Hematopoietic multipotent progenitor cell treated with erythropoietin and hydrocortisone succinate and interleukin-3 and kit ligand, for 15 days (in vitro differentiated cells): ENCODE data around the gene PLD3.

Experiments
- DNase-seq: peaks from one replicate; pipeline ENCODE4 v3.0.0-alpha.2; 2015; ENCODE audit warnings: low spot score

Gene PLD3

DNA sequence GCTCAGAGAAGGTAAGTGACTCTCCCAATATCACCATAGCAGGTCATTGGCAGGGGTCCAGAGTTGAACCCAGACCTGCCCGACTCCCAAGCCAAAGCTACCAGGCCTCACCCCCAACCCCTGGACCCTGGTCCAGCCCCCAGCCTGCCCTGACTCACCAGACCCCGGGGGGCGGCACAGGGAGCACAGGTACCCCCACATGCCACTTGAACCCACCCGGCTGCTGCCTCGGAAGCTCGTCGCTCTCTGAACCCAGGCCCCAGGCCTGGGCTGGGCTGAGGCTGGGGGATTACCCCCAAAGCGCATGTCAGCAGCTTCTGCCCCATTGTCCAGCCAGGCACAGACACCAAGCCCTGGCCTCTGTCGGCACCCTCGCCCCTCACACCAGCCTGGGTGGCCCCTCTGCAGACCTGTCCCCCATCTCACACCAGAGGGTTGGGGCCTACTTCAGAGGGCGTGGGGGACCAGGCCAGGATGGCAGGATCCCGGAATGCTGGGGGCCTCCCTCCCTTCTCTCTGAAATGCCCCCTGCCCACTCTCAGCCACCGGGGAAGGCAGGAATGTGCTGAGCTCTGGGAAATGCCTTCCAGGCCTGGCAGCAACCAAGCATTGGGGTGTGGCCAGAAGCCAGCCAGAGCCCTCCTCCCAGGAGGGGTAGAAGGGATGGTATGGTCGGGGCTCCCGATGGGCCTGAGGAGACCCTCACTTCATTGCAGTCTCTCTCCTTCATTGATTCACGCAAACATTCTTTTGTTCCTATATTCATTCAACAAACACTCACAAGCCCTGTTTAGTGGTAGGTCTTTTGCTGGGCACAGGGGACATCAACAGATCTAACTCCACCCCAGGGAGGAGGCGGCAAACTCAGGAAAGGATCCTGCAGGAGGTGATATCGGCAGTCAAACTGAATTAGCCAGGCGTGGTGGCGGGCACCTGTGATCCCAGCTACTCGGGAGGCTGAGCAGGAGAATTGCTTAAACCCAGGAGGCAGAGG is 66.3 kb downstream of the PLD3 start:
- no peak for DNase-seq

DNA sequence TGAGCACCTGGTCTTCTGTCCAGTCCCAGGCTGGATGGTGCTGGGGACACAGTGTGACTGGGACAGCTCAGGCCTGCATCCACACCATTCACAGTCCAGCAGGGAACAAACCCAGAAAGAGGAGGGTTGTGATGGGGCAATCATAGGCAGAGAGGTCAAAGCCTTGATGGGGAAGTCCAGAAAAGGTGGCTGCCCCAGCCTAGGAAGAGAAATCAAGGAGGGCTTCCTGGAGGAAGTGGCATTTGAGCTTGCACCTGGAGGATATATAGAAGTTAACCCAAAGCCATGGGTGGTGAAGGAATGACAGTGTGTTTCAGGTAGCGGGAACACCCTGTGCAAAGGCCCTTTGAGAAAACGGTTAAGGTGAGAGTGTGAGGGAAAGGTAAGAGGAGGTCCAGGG is 67.3 kb downstream of the PLD3 start:
- DNase-seq, result no peak

DNA sequence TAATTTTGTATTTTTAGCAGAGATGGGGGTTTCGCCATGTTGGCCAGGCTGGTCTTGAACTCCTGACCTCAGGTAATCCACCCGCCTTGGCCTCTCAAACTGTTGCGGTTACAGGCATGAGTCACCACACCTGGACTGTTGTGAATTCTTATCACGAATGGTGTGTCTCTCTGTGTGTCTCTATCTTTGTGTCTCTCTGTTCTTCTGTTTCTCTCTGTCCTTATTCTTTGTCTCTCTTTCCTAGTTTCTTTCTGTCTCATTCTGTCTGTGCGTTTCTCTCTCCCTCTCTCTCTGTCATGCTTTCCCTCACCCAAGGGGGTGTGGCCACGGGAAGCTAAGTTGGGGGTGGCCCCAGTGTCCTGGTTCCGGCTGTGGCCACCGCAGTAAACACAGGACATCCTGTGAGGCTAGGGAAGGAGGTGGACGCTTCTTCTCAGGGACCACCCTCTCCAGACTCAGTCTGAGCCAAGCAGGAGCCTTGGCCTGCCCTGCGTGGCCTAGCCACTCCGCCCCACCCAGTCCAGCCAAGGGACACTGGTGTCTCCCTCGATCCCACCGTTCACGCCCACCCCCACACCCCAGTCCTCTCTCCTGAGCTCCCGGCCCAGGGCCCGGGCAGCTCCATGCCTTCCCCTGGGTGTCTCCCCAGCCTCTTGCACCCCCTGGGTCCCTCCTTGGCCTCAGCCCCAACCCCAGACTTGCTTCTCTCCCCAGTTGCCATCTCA is 68.6 kb downstream of the PLD3 start:
- DNase-seq, result no peak

DNA sequence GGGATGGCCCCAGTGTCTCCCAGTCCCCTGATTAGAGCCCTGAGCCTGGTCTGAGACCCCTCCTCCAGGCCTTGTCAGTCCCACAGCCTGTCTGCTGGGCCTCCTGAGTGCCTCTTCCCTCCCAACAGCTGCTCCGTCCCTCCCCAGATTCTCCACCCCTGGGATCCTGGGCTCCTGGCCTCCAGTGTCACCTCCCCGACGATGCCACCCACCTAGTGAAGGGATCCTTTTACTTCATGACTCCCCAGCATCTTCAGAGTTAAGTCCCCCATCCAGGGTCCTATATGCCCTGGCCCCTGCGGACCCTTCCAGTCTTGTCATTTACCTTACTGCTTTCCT is 69.1 kb downstream of the PLD3 start:
- no peak for DNase-seq

DNA sequence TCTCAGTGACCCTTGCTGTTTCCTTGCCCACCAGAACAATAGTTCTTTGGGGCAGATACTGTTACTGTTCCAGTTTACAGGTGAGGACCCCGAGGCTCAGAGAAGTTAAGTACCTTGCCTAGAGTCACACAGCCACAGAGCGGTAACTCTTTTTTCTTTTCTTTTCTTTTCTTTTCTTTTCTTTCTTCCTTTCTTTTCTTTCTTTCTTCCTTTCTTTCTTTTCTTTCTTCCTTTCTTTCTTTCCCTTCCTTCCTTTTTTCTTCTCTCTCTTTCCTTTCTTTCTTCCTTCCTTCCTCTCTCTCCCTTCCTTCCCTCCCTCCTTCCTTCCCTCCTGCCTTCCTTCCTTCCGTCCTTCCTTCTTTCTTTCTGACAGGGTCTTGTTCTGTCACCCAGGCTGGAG is 69.5 kb downstream of the PLD3 start:
- no peak for DNase-seq

DNA sequence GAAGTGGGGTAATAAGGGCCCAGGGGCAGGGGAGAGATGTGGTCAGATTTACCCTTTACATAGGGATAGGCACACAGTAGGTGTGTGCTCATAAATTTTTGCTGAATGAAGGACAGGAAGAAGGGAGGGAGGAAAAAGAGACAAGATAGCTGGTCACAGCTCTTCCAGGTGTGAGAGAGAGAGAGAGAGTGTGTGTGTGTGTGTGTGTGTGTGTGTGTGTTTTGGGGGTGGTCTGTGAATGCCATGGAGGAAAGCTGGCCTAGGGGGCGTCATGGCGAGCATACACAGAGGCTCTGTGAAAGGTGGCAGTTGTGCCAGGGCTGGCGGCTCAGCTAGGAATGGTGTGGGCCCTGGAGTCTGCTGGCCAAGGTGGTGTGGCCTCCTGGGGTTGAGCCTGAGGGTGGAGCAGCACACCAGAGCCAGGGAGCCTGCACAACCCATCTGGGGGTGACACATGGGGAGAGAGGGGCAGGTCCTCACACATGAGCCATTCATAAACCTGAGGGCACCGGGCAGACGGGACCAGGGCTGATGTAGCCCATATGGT is 70.6 kb downstream of the PLD3 start:
- no peak for DNase-seq

DNA sequence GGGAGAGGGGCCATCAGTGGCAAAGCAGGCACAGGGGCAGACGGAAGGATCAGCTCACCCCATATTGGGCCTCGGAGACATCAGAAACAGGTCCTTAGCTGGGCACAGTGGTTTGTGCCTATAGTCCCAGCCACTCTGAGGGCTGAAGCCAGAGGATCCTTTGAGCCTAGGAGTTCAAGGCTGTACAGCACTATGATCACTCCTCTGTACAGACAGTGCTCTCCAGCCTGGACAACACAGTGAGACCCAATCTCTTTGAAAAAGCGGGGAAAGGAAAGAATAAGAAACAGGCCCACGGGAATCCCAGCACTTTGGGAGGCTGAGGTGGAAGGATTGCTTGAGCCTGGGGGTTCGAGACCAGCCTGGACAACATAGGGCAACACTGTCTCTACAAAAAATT is 71.3 kb downstream of the PLD3 start:
- no peak for DNase-seq

DNA sequence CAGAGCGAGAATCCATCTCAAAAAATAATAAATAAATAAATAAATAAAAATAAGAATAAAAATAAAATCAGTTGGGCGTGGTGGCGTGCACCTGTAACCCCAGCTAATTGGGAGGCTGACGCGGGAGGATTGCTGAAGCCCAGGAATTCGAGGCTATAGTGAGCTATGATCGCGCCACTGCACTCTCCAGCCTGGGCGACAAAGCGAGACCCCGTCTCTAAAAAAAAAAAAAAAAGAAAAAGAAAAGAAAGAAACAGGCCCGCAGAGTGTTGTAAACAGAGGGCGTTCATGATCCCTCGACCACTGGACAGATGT is 71.9 kb downstream of the PLD3 start:
- no peak for DNase-seq

DNA sequence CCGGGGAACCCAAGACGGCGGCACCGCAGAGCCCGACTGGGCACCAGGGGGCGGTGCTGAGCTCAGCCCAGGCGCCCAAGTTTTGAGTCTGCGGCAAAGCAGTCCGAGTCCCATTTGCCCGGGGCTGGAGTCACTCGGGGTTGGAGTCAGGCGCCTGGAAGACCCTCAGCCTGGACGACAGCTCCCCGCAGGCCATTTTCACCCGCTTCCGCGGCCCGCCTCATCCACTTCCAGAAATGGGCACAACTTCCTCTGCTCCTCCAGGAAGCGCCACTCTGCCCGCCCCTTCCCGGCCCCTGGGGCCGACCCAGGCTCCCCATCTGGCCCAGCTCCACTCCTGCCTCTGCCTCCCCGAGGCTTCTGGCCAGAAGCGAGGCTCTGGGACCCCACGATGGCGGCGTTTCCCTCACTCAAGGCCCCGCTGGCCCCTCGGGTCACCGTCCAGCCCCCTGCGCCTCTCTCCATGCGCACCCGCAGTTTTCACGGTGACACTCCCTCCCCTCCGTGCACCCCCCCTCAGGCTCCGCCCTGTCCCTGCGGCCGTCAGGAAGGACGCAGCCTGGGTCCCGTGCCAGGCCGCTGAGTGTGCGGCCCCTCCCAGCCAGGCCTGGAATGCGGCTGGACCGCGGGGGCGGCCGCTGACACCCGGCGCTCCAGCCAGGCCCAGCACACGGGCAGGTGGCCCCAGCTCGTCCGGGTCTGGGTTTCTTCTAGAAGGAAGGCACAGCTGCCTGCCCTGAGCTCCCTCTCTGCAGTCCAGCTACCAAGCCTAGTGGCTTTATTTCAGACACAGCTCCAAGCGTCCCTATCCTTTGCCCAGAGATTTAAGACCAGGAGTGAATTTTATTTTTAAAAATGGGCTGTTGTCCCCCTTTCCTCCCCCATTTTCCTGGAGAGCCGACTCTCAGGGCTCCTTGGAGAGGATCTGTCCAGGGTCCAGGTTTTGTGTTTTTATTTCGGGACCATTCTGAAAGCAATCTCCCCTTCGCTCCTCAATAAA is 72.6 kb downstream of the PLD3 start:
- DNase-seq, result peak; percentile 84

DNA sequence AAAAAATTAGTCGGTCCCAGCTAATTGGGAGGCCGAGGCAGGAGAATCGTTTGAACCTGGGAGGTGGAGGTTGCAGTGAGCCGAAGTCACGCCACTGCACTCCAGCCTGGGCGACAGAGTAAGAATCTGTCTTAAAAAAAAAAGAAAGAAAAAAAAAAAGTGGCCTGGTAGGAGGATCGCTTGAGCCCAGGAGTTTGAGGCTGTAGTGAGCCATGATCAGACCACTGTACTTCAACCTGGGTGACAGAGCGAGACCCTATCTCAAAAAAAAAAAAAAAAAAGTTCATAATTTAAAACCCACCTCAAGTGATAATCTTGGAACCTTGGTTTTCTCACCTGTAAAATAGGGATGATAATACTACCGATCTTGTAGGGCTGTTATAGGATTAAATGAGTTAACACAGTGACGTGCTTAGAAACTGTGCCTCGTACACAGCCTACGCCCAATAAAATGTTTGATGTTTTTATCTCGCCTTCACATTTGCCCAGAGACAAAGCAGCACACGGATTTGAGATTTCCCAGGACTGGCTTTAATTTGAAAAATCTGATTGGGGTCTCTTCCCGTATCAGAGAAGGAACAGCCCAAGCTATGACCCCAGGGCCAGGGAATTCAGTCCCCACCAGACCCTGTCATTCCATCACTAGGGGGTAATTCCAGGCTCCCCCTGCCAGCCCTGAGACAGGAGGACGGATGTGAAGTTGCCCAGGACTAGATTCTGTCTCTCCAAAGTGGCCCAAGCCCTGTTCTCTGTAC is 73.7 kb downstream of the PLD3 start:
- peak; percentile 52 for DNase-seq

DNA sequence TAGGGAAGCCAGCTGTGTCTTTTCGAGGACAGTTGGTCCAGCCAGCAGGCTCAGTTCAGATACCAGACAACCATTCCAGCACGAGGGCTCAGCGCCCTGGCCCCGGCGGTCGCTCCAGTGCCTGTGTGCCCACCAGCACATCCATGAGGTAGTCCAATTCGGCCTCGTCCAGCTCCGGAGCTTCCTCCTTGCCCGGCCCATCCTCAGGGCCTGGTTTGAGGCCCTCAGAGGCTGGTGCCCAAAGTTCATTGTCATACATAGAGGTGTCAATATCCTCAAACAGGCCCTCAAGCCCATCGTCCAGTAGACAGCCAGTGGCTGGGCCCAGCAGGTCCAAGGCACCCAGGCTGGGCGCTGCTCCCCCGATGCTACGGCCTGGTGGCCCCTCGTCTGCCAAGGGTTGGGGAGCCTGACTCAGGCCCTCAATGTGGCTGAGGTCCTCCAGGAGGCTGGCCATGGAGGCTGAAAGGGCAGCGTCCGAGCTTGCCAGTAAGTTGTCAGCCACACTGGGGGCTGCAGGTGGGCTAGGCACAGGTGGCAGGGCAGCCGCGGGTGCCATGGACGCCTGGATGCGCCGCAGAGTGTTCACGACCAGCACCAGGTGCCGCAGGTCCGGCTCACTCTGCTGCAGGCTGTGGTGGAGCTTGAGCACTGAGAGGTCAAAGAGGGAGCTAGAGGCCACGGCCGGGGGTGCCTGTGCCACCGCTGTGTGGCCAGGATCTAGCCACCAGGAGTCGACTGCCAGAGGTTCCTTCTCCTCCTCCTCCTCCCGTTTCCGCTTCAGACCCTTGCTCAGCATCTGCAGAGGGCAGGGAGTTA is 74.5 kb downstream of the PLD3 start:
- no peak for DNase-seq

DNA sequence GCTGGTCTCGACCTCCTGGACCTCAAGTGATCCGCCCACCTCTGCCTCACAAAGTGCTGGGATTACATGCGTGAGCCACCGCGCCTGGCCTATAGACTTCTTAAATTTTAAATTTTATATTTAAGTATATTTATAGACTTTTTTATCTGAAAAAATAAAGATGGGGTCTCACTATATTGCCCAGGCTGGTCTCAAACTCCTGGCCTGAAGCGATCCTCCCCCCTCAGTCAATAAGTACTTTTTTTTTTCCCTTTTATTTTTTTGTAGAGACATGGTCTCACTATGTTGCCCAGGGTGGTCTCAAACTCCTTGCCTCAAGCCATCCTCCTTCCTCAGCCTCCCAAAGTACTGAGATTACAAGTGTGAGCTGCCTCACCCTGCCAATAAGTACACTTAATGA is 75.4 kb downstream of the PLD3 start:
- no peak for DNase-seq

DNA sequence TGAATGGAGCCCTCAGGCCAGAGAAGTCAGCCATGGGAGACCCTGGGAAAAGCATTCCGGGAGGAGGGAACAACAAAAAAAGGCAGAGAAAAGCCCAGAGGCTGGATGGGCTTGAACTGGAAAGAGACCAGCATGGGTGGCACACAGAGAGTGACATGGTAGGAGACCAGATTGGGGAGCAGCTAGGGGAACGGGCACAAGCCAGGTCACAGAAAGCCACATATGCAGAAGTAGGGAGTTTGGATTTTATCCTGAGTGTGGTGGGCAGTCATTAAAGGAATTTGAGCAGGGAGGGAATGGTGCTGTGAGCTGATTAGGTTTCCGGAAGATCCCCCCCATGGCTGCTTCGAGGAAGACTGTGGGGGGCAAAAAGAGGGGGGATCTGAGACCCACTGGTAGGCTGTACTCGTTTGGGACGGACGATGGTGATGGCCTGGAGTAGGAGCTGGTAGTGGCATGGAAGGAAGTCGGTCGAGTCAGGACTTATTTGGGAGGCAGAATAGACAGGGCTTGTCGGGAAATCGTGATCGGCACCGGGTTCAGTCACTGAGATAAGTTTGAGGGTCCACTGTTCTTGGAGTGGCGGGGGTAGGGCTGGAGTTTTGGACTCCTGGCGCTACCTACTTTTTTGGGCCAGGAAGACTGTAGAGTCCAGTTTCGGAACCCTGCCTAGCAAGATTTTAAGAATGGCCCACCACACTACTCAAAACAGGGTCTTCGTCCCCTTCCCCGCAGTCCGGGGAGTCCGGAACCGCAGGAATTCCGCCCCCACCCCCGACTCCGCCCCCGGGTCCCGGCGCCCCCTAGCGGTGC is 76.3 kb downstream of the PLD3 start:
- DNase-seq, result no peak

DNA sequence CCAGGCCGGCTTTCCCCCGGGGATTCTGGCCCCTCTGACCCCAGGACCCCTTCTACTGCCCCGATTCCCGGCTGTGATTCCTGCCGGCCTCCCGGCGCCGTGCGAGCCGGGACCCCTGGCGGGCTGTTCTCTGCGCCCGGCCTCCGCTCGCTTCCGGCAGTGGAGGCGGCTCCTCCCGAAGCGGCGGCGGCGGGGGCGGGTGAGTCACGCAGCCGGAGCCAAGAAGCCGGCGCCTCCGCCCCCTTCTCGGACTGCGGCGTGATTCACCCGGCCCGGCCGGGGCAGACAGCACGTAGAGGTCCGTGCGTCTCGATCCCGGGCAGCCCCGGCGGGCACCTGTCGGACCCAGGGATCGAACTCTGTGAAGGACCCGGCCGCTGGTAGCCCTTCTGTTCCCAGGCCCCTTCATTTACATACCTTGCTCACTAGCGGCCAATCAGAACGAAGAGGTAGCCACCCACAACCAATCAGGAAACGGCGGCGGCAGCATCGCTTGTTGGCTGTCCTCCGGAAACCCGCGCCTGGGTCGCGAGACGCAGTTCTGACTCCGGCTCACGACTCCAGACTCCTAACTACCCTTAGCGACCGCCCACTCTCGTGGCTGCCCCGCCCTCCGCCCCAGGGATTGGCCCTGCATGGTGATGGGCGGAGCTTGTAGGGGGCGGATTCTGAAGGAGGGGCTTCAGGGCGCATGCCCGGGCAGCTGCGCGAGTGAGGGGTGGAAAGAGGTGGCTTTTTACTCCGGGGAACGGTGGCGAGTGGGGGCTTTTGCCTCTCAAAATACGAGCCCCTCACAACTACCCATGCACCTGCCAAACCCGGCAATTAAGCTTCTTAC is 77.2 kb downstream of the PLD3 start, which contains the start of gene SERTAD1:
Gene SERTAD1 (minus strand): TSS at position 543 of the 838 bp plus-strand sequence. CDS start 2,446 bp downstream, outside the sequence.
- peak; percentile 99 for DNase-seq
